ENCODE measurements around the gene GLOD5.

GLOD5 gene

GRCh38 chrX:48781705-48782104 lies 20.2 kb downstream of the GLOD5 start:
- no peak for DNase-seq
- Histone ChIP-seq H3K36me3 (no peaks in the 10 kb centered on the region), H3K9me3 (ENCODE audit: severe bottlenecking) (no peaks in the 10 kb centered on the region), H3K4me3 (ENCODE audit: low read depth, low read length) (no peak overlapping the region), H3K27me3 (ENCODE audit: insufficient read depth, low read depth, severe bottlenecking) (peaks cover 5% of the 10 kb centered on the region), H3K27ac (no peak overlapping the region)
- no peak for TF ChIP-seq CTCF (IDR thresholded peaks at IDR 0.05; ENCODE audit: low read depth, low read length)

- H3K27ac ChIP-seq, result no peak overlapping the region
- DNase-seq, result no peak
- no peak overlapping the region for H3K4me3 ChIP-seq (ENCODE audit: low read depth, low read length)
- H3K36me3 ChIP-seq, result no peaks in the 10 kb centered on the region
- peaks cover 5% of the 10 kb centered on the region for H3K27me3 ChIP-seq (ENCODE audit: insufficient read depth, low read depth, severe bottlenecking)
- no peak for TF ChIP-seq CTCF (IDR thresholded peaks at IDR 0.05; ENCODE audit: low read depth, low read length)
- H3K9me3 ChIP-seq (ENCODE audit: severe bottlenecking), result no peaks in the 10 kb centered on the region
Observed at GRCh38 chrX:48782216-48782615, 20.7 kb downstream of the GLOD5 start.

- Histone ChIP-seq H3K4me3 (ENCODE audit: low read depth, low read length) (no peak overlapping the region), H3K27me3 (ENCODE audit: insufficient read depth, low read depth, severe bottlenecking) (peaks cover 5% of the 10 kb centered on the region), H3K36me3 (no peaks in the 10 kb centered on the region), H3K9me3 (ENCODE audit: severe bottlenecking) (no peaks in the 10 kb centered on the region), H3K27ac (no peak overlapping the region)
- no peak for DNase-seq
- no peak for TF ChIP-seq CTCF (IDR thresholded peaks at IDR 0.05; ENCODE audit: low read depth, low read length)
Observed at GRCh38 chrX:48782795-48783194, 21.2 kb downstream of the GLOD5 start.

- H3K36me3 ChIP-seq, result no peaks in the 10 kb centered on the region
- peaks cover 5% of the 10 kb centered on the region for H3K27me3 ChIP-seq (ENCODE audit: insufficient read depth, low read depth, severe bottlenecking)
- no peaks in the 10 kb centered on the region for H3K9me3 ChIP-seq (ENCODE audit: severe bottlenecking)
- no peak overlapping the region for H3K27ac ChIP-seq
- TF ChIP-seq CTCF (IDR thresholded peaks at IDR 0.05; ENCODE audit: low read depth, low read length), result no peak
- no peak for DNase-seq
- no peak overlapping the region for H3K4me3 ChIP-seq (ENCODE audit: low read depth, low read length)
Observed at GRCh38 chrX:48784726-48785125, 23.2 kb downstream of the GLOD5 start.

- no peak for DNase-seq
- Histone ChIP-seq H3K9me3 (ENCODE audit: severe bottlenecking) (no peaks in the 10 kb centered on the region), H3K36me3 (no peaks in the 10 kb centered on the region), H3K27me3 (ENCODE audit: insufficient read depth, low read depth, severe bottlenecking) (peaks cover 5% of the 10 kb centered on the region), H3K27ac (no peak overlapping the region), H3K4me3 (ENCODE audit: low read depth, low read length) (no peak overlapping the region)
- TF ChIP-seq CTCF (IDR thresholded peaks at IDR 0.05; ENCODE audit: low read depth, low read length), result no peak
Observed at GRCh38 chrX:48785186-48785539, 23.6 kb downstream of the GLOD5 start.

- Histone ChIP-seq H3K4me3 (ENCODE audit: low read depth, low read length) (no peak overlapping the region), H3K36me3 (no peaks in the 10 kb centered on the region), H3K27ac (no peak overlapping the region), H3K9me3 (ENCODE audit: severe bottlenecking) (no peaks in the 10 kb centered on the region), H3K27me3 (ENCODE audit: insufficient read depth, low read depth, severe bottlenecking) (peaks cover 7% of the 10 kb centered on the region)
- TF ChIP-seq CTCF (IDR thresholded peaks at IDR 0.05; ENCODE audit: low read depth, low read length), result no peak
- no peak for DNase-seq
Observed at GRCh38 chrX:48785540-48786214, 24.1 kb downstream of the GLOD5 start.
